NCI-H526 treated with DMSO at 0.1 percent for 48 hours (cell line): ENCODE measurements around the gene OR52E1.

ENCODE experiments used
- DNase-seq: peaks from one replicate; lab custom pipeline; 2025; lab: John Stamatoyannopoulos, UW

The OR52E1 gene

DNA sequence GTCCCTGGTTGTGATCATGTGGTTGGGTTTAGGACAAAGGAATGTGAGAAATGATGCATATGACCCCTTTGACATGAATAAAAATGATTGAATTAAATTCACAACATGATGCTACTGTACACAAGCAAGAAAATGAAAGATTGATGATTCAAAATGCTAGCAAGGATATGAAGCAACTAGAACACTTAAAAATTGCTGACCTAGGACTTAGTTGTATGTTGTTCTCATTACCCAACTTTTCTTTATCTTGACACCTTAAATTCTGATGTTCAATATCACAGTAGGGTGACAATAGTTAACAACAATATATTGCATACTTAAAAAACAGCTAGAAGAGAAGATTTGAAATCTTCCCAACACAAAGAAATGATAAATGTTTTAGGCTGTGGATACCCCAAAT, 48.2 kb downstream of the OR52E1 start:
- no peak for DNase-seq

GRCh38 chr11:5118893-5119292, 49.5 kb downstream of the OR52E1 start:
- DNase-seq = no peak
